ENCODE results near the gene CACYBP.

Gene CACYBP

GRCh38 chr1:174976436-174977108 is 23.2 kb upstream of the CACYBP start:
- peaks cover 33% of the 10 kb centered on the region for H3K36me3 ChIP-seq (ENCODE audit: low read length)
- no peak for TF ChIP-seq CTCF (IDR thresholded peaks at IDR 0.05; ENCODE audit: insufficient read depth, low read length, poor library complexity, severe bottlenecking)
- no peak for TF ChIP-seq EZH2phosphoT487 (conservative IDR thresholded peaks at IDR 0.05; ENCODE audit: low read length)

DNA sequence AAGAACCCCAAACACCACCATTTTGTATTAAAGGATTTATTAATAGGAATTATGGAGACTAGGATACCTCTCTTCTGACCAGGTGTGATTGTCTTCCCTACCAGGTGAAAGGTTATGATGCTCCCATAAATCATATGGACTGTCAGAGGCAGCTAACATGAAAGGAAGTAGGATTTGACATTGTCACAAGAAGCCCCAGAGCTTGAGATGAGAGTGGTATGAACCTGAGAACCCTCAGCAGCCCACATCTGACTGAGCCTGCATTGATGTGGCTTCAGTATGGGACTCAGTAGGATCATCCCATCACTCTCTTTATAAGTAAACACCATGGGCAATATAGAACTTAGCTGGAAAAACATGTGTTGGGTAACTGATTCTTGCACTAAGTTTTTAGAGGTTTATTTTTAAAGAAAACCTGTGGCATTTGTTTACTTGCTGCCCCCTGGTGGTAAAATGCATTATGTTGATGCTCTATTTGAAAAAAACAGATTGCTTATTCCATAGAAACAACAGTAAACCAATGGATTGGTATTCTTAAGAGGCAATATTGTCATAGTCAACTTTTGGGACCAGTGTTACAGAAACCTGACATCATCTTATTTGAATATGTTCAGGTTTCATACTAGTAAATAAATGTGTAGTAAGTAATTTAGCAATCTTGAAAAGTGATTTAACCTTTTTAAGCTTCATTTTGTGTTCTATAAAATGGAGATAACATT is 16.6 kb upstream of the CACYBP start:
- Histone ChIP-seq H3K9ac (ENCODE audit: low read length) (no peak overlapping the region), H3K79me2 (ENCODE audit: insufficient read depth, low read length) (no peaks in the 10 kb centered on the region), H3K4me3 (ENCODE audit: insufficient read depth, low read length, poor library complexity, severe bottlenecking) (no peak overlapping the region), H2AFZ (ENCODE audit: low read depth, low read length, severe bottlenecking) (no peak overlapping the region), H3K4me2 (ENCODE audit: low read depth, low read length, poor library complexity, severe bottlenecking) (no peak overlapping the region), H4K20me1 (ENCODE audit: low read depth, low read length) (no peaks in the 10 kb centered on the region), H3K36me3 (ENCODE audit: low read length) (peaks cover 42% of the 10 kb centered on the region), H3K27ac (ENCODE audit: low read depth, low read length) (no peak overlapping the region), H3F3A (ENCODE audit: insufficient read depth) (no peaks in the 10 kb centered on the region), H3K27me3 (ENCODE audit: low read length) (no peaks in the 10 kb centered on the region), H3K9me2 (replicated peaks; ENCODE audit: insufficient read depth, low read length) (no peaks in the 10 kb centered on the region), H3K9me3 (ENCODE audit: insufficient read depth, low read length) (no peaks in the 10 kb centered on the region)
- TF ChIP-seq CTCF (IDR thresholded peaks at IDR 0.05; ENCODE audit: insufficient read depth, low read length, poor library complexity, severe bottlenecking) = peak; percentile 75
- TF ChIP-seq EZH2phosphoT487 (conservative IDR thresholded peaks at IDR 0.05; ENCODE audit: low read length) = no peak

More at GRCh38 chr1:174976436-174977108, 23.2 kb upstream of the CACYBP start:
- Histone ChIP-seq H3K4me3 (ENCODE audit: insufficient read depth, low read length, poor library complexity, severe bottlenecking) (no peak overlapping the region), H3K27ac (ENCODE audit: low read depth, low read length) (no peak overlapping the region), H3F3A (ENCODE audit: insufficient read depth) (no peaks in the 10 kb centered on the region), H3K4me2 (ENCODE audit: low read depth, low read length, poor library complexity, severe bottlenecking) (no peak overlapping the region), H3K27me3 (ENCODE audit: low read length) (no peaks in the 10 kb centered on the region), H3K9me3 (ENCODE audit: insufficient read depth, low read length) (no peaks in the 10 kb centered on the region), H3K9me2 (replicated peaks; ENCODE audit: insufficient read depth, low read length) (no peaks in the 10 kb centered on the region), H4K20me1 (ENCODE audit: low read depth, low read length) (no peaks in the 10 kb centered on the region), H3K9ac (ENCODE audit: low read length) (no peak overlapping the region), H3K79me2 (ENCODE audit: insufficient read depth, low read length) (no peaks in the 10 kb centered on the region), H2AFZ (ENCODE audit: low read depth, low read length, severe bottlenecking) (no peak overlapping the region)

DNA sequence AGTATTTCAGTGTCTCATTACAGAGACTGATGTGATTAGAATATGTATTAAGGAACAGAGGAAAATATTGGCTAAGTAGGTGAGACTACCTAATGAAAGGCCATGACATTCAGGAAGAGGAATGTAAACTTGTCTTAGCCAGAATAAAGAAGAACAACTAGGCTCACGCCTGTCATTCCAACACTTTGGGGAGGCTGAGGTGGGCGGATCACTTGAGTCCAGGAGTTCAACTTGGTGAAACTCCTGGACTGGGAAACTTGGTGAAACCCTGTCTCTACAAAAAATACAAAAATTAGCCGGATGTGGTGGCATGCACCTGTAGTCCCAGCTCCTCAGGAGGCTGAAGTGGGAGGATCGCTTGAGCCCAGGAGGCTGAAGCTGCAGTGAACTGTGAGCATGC is 14.8 kb upstream of the CACYBP start:
- Histone ChIP-seq H3K4me2 (ENCODE audit: low read depth, low read length, poor library complexity, severe bottlenecking) (no peak overlapping the region), H3K9me2 (replicated peaks; ENCODE audit: insufficient read depth, low read length) (no peaks in the 10 kb centered on the region), H3K4me3 (ENCODE audit: insufficient read depth, low read length, poor library complexity, severe bottlenecking) (no peak overlapping the region), H3K9me3 (ENCODE audit: insufficient read depth, low read length) (no peaks in the 10 kb centered on the region), H3K27me3 (ENCODE audit: low read length) (no peaks in the 10 kb centered on the region), H4K20me1 (ENCODE audit: low read depth, low read length) (no peaks in the 10 kb centered on the region), H3K79me2 (ENCODE audit: insufficient read depth, low read length) (no peaks in the 10 kb centered on the region), H3K27ac (ENCODE audit: low read depth, low read length) (no peak overlapping the region), H3F3A (ENCODE audit: insufficient read depth) (no peaks in the 10 kb centered on the region), H2AFZ (ENCODE audit: low read depth, low read length, severe bottlenecking) (no peak overlapping the region), H3K9ac (ENCODE audit: low read length) (no peak overlapping the region), H3K36me3 (ENCODE audit: low read length) (peaks cover 32% of the 10 kb centered on the region)
- TF ChIP-seq CTCF (IDR thresholded peaks at IDR 0.05; ENCODE audit: insufficient read depth, low read length, poor library complexity, severe bottlenecking) (no peak), EZH2phosphoT487 (conservative IDR thresholded peaks at IDR 0.05; ENCODE audit: low read length) (no peak)
